MCF 10A (cell line): ENCODE measurements around the gene ZP2. TPM values are rescaled to one million over a fixed set of nuclear protein-coding genes. Genes with fewer than 3 reads are reported as not detected.
"Not testable (repeated sequence)": the region's sequence is repeated elsewhere in the genome, so short reads cannot be mapped to it uniquely, and the experiment has no call there.

Source experiments
- BruUV-seq: library from RNA; stranded (reverse); fragments of 400-500 nt; replicated peaks from 2 replicates; lab custom pipeline; 2021; lab: Mats Ljungman, UMichigan
- CTCF ChIA-PET: fragments of 300-600 bp; sonication (Branson Sonifier 250); formaldehyde crosslinking; extraction: SDS; loops from one replicate; lab custom pipeline; 2021; ENCODE audit warnings: antibody characterized with exemption, inconsistent platforms; lab: Yijun Ruan, JAX
- POLR2A ChIA-PET: fragments of 300-600, 350-650 bp; sonication (Branson Sonifier 250); formaldehyde crosslinking; extraction: SDS; loops from one replicate; lab custom pipeline; 2020; ENCODE audit warnings: antibody characterized with exemption, inconsistent platforms; lab: Yijun Ruan, JAX
- DNase-seq: peaks from one replicate; pipeline ENCODE4 v3.0.0-alpha.2; 2018; ENCODE audit not compliant: unreplicated experiment
- H3K27ac Mint-ChIP-seq: one replicate; pipeline ENCODE4 v1.8.0; 2022; ENCODE audit warnings: mild to moderate bottlenecking, low read depth, mixed read lengths; ENCODE audit not compliant: unreplicated experiment
- H3K27me3 Mint-ChIP-seq: one replicate; pipeline ENCODE4 v1.8.0; 2022; ENCODE audit warnings: mixed read lengths; ENCODE audit not compliant: insufficient read depth, unreplicated experiment
- H3K36me3 Mint-ChIP-seq: one replicate; pipeline ENCODE4 v1.8.0; 2022; ENCODE audit warnings: mild to moderate bottlenecking, moderate library complexity, mixed read lengths; ENCODE audit not compliant: insufficient read depth, unreplicated experiment
- H3K4me1 Mint-ChIP-seq: one replicate; pipeline ENCODE4 v1.8.0; 2022; ENCODE audit warnings: mixed read lengths; ENCODE audit not compliant: insufficient read depth, unreplicated experiment
- H3K4me3 Mint-ChIP-seq: one replicate; pipeline ENCODE4 v1.8.0; 2022; ENCODE audit warnings: mild to moderate bottlenecking, moderate library complexity, mixed read lengths; ENCODE audit not compliant: unreplicated experiment
- H3K9me3 Mint-ChIP-seq: one replicate; pipeline ENCODE4 v1.8.0; 2022; ENCODE audit warnings: mixed read lengths; ENCODE audit not compliant: unreplicated experiment
- intact Hi-C: fragments of 100-400 bp; cut with micrococcal nuclease; formaldehyde crosslinking; loops from 2 replicates; pipeline ENCODE4 v1.14.1; 2022
- total RNA-seq: library from RNA; stranded (reverse); gene quantifications from 2 replicates; pipeline ENCODE4 v1.2.3, GENCODE V29; 2022
- TF ChIP-seq, protein P1 (sequence below): fragments of 200-600 bp; IDR thresholded peaks from one replicate; pipeline ENCODE4 v1.8.0; 2022; ENCODE audit warnings: antibody characterized with exemption, mild to moderate bottlenecking; ENCODE audit not compliant: unreplicated experiment

Gene ZP2
- total RNA-seq, 1 experiment from 2014 or later: not detected

DNA sequence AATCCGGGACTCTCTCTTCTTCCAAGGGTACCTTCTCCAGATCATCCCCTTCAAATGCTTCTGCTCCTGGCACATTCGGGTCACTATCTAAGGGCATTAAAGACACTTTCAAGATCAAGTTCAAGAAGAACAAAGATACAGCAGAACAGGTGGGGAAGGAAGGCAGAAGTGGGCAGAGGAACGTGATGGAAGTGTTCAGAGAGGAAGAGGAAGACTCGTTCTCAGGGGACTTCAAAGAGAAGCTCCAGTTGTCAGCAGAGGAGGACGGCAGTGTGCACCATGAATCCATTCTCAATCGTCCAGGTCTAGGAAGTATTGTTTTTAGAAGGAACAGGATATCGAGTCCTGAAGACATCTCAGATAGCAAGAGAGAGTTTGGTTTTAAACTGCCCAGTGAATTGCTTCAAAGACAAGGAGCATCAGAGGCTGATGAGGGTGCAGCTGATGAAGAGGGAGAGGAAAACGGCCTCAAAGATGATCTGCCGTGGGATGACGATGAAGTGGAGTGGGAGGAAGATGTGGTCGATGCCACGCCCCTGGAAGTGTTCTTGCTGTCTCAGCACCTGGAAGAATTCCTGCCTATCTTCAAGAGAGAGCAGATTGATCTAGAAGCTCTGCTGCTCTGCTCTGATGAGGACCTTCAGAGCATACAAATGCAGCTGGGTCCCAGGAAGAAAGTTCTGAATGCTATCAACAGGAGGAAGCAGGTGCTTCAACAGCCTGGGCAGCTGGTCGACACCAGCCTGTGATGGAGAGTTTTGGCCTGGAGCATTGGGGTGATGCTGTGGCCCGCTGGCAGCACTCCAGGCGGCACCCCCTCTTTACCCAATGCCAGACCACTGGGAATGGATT is 38.9 kb upstream of the ZP2 start:
- DNase-seq: no peak
- H3K9me3 Mint-ChIP-seq: no peaks in the 10 kb centered on the region
- ChIA-PET CTCF (no interaction called here), POLR2A (no interaction called here)
- H3K27me3 Mint-ChIP-seq: peaks cover 80% of the 10 kb centered on the region
- no peaks in the 10 kb centered on the region for H3K4me1 Mint-ChIP-seq
- TF ChIP-seq, protein P1, sequence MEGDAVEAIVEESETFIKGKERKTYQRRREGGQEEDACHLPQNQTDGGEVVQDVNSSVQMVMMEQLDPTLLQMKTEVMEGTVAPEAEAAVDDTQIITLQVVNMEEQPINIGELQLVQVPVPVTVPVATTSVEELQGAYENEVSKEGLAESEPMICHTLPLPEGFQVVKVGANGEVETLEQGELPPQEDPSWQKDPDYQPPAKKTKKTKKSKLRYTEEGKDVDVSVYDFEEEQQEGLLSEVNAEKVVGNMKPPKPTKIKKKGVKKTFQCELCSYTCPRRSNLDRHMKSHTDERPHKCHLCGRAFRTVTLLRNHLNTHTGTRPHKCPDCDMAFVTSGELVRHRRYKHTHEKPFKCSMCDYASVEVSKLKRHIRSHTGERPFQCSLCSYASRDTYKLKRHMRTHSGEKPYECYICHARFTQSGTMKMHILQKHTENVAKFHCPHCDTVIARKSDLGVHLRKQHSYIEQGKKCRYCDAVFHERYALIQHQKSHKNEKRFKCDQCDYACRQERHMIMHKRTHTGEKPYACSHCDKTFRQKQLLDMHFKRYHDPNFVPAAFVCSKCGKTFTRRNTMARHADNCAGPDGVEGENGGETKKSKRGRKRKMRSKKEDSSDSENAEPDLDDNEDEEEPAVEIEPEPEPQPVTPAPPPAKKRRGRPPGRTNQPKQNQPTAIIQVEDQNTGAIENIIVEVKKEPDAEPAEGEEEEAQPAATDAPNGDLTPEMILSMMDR: no peak
- intact Hi-C loops: no loop called here
- no peaks in the 10 kb centered on the region for H3K36me3 Mint-ChIP-seq
- no peak overlapping the region for H3K4me3 Mint-ChIP-seq
- BruUV-seq: no TSS peak
- no peak overlapping the region for H3K27ac Mint-ChIP-seq

DNA sequence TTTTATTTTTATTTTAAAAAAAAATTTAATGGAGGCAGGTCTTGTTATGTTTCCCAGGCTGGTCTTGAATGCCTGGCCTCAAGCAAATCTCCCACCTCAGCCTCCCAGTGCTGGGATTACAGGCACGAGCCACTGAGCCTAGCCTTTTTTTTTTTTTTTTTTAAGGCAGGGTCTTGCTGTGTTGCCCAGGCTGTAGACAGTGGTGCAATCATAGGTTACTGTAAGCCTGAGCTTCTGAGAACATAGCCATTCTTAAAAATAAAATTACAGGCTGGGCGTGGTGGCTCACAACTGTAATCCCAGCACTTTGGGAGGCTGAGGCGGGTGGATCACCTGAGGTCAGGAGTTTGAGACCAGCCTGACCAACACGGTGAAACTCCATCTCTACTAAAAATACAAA is 36.8 kb upstream of the ZP2 start:
- intact Hi-C loops, BruUV-seq: not testable (repeated sequence)

DNA sequence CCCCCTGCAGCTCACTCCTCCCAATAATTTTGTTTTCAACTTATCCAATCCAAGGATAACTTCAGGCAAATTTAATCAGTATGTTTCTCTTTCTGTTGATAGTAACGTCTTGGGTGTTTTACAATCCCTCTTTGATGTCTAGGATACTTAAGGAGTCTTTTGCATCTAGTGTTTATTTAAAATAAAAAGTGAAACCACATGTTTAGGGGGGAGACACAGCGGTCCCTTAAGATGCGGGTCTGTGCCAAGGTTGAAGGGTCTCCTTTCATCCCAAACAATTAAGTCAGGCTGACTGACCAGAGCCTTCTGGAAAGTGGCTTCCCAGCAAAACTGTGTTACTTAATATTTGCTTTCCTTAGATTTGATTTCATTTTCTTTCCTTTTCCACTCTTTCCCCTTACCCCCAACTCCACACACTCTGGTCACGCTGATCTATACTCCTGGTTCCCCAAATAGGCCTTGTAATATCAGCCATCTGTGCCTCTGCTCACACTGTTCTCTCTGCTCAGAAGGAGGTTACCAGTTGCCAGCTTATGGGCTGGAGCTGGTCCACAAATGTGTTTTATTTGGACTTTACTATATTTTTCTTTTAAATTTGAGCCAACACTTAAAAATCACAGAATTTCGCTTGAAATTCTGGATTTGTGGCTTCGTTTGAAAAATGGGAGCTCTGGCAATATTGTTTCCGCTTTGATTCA is 33.3 kb upstream of the ZP2 start:
- H3K4me1 Mint-ChIP-seq: no peaks in the 10 kb centered on the region
- intact Hi-C loops: no loop called here
- no TSS peak for BruUV-seq
- no peak overlapping the region for H3K27ac Mint-ChIP-seq
- POLR2A ChIA-PET: no interaction called here
- TF ChIP-seq, protein P1: no peak
- no peaks in the 10 kb centered on the region for H3K36me3 Mint-ChIP-seq
- H3K9me3 Mint-ChIP-seq: no peaks in the 10 kb centered on the region
- CTCF ChIA-PET: no interaction called here
- no peak for DNase-seq
- H3K4me3 Mint-ChIP-seq: no peak overlapping the region
- H3K27me3 Mint-ChIP-seq: peaks cover 62% of the 10 kb centered on the region

More for the DNA sequence above, 36.8 kb upstream of the ZP2 start:
- H3K4me1 Mint-ChIP-seq, DNase-seq, POLR2A ChIA-PET, H3K4me3 Mint-ChIP-seq, H3K9me3 Mint-ChIP-seq, H3K27ac Mint-ChIP-seq, H3K36me3 Mint-ChIP-seq: not testable (repeated sequence)
- peaks cover 80% of the 10 kb centered on the region for H3K27me3 Mint-ChIP-seq
- CTCF ChIA-PET: interaction anchor here (0.6 kb wide), 1 partner anchor 10 kb away, joined by 4 read pairs; no protein-coding TSS in a partner anchor

DNA sequence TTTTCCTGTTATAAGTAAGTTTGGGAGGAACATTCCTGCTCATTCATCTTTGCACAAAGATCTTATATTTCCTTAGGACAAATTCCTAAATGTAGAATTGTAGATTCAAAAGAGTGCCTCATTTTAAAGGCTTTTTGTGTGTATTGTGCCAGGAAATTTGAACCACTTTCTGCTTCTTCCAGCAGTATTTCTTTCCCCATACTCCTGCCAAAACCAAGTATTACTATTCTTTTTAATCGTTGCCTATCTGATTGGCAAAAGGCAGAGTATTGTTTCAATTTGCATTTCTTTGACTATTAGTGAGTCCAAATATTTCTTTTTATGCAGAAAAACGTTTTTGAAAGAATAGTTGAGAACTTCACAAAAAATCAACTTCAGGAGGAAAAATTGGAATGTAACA is 31.4 kb upstream of the ZP2 start:
- H3K9me3 Mint-ChIP-seq: no peaks in the 10 kb centered on the region
- intact Hi-C loops: no loop called here
- ChIA-PET POLR2A (no interaction called here), CTCF (no interaction called here)
- H3K36me3 Mint-ChIP-seq: no peaks in the 10 kb centered on the region
- TF ChIP-seq, protein P1: no peak
- no peaks in the 10 kb centered on the region for H3K4me1 Mint-ChIP-seq
- no TSS peak for BruUV-seq
- no peak for DNase-seq
- no peak overlapping the region for H3K4me3 Mint-ChIP-seq
- H3K27me3 Mint-ChIP-seq: peaks cover 51% of the 10 kb centered on the region
- H3K27ac Mint-ChIP-seq: no peak overlapping the region
